Endothelial cell (in vitro differentiated cells): ENCODE data around the gene CDH16. TPM values are rescaled to one million over a fixed set of nuclear protein-coding genes. Genes with fewer than 3 reads are reported as not detected.
A peak's percentile ranks its signal among the peaks of the same experiment; 100 is the strongest.

Experiments
- DNase-seq: peaks from one replicate; pipeline ENCODE4 v3.0.0; 2021; ENCODE audit warnings: low spot score
- H3K27ac Mint-ChIP-seq: one replicate; pipeline ENCODE4 v1.8.0; 2021; ENCODE audit warnings: mixed read lengths, inconsistent platforms; ENCODE audit not compliant: unreplicated experiment
- H3K27me3 Mint-ChIP-seq: one replicate; pipeline ENCODE4 v1.8.0; 2021; ENCODE audit warnings: mild to moderate bottlenecking, moderate library complexity, mixed read lengths, inconsistent platforms; ENCODE audit not compliant: unreplicated experiment
- H3K36me3 Mint-ChIP-seq: one replicate; pipeline ENCODE4 v1.8.0; 2021; ENCODE audit warnings: mild to moderate bottlenecking, low read depth, mixed read lengths, inconsistent platforms; ENCODE audit not compliant: unreplicated experiment
- H3K4me1 Mint-ChIP-seq: one replicate; pipeline ENCODE4 v1.8.0; 2021; ENCODE audit warnings: mild to moderate bottlenecking, mixed read lengths, inconsistent platforms; ENCODE audit not compliant: unreplicated experiment
- H3K4me3 Mint-ChIP-seq: one replicate; pipeline ENCODE4 v1.8.0; 2021; ENCODE audit warnings: mild to moderate bottlenecking, mixed read lengths, inconsistent platforms; ENCODE audit not compliant: unreplicated experiment
- H3K9me3 Mint-ChIP-seq: one replicate; pipeline ENCODE4 v1.8.0; 2021; ENCODE audit warnings: mixed read lengths, inconsistent platforms; ENCODE audit not compliant: unreplicated experiment
- total RNA-seq: library from RNA; stranded (reverse); fragmentation: NEBNext Ultra II Directional; extraction: Animal tissue kit (Norgen Biotek cat#: 25700); gene quantifications from one replicate; pipeline ENCODE4 v1.2.1, GENCODE V29; 2021; ENCODE audit not compliant: unreplicated experiment
- TF ChIP-seq, protein P1 (sequence below): fragments of 200-600 bp; sonication (generic); IDR thresholded peaks from one replicate; pipeline ENCODE4 v1.5.0; 2021; ENCODE audit warnings: antibody characterized with exemption; ENCODE audit not compliant: unreplicated experiment

The CDH16 gene
- total RNA-seq, 1 donor from 2014 or later, result not detected

GRCh38 chr16:66895689-66895979, 23.1 kb downstream of the CDH16 start:
- no peaks in the 10 kb centered on the region for H3K9me3 Mint-ChIP-seq
- H3K4me3 Mint-ChIP-seq, result no peak overlapping the region
- no peaks in the 10 kb centered on the region for H3K4me1 Mint-ChIP-seq
- DNase-seq, result no peak
- peaks cover 4% of the 10 kb centered on the region for H3K36me3 Mint-ChIP-seq
- TF ChIP-seq, protein P1, sequence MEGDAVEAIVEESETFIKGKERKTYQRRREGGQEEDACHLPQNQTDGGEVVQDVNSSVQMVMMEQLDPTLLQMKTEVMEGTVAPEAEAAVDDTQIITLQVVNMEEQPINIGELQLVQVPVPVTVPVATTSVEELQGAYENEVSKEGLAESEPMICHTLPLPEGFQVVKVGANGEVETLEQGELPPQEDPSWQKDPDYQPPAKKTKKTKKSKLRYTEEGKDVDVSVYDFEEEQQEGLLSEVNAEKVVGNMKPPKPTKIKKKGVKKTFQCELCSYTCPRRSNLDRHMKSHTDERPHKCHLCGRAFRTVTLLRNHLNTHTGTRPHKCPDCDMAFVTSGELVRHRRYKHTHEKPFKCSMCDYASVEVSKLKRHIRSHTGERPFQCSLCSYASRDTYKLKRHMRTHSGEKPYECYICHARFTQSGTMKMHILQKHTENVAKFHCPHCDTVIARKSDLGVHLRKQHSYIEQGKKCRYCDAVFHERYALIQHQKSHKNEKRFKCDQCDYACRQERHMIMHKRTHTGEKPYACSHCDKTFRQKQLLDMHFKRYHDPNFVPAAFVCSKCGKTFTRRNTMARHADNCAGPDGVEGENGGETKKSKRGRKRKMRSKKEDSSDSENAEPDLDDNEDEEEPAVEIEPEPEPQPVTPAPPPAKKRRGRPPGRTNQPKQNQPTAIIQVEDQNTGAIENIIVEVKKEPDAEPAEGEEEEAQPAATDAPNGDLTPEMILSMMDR, result no peak
- peaks cover 9% of the 10 kb centered on the region for H3K27me3 Mint-ChIP-seq
- no peak overlapping the region for H3K27ac Mint-ChIP-seq

GRCh38 chr16:66894948-66895688, 23.6 kb downstream of the CDH16 start:
- no peaks in the 10 kb centered on the region for H3K9me3 Mint-ChIP-seq
- H3K4me1 Mint-ChIP-seq, result no peaks in the 10 kb centered on the region
- H3K27me3 Mint-ChIP-seq, result peaks cover 6% of the 10 kb centered on the region
- H3K4me3 Mint-ChIP-seq, result no peak overlapping the region
- peak; percentile 66 for DNase-seq
- peaks cover 4% of the 10 kb centered on the region for H3K36me3 Mint-ChIP-seq
- no peak overlapping the region for H3K27ac Mint-ChIP-seq
- TF ChIP-seq, protein P1, result peak; percentile 11

DNA sequence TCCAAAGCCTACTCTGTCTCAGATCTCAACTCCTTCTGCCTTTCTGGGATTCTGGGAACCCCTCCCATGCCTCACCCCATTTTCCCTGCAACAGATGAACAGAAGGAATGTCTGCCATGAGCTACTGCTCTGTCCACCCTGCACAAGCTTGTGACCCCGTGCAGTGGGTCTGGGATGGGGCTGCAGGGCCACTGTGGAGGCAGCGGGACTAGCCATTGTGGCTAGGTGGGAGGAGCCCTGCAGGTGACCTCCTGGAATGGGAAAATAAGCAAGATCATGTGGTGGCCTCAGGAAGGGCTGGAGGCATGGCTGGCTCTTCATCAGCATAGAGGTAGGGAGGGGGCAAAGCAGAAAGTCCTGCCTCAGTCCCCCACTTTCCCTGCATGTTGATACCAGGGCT, 24.6 kb downstream of the CDH16 start:
- Mint-ChIP-seq H3K4me3 (no peak overlapping the region), H3K9me3 (no peaks in the 10 kb centered on the region)

GRCh38 chr16:66891797-66892196, 26.9 kb downstream of the CDH16 start:
- H3K9me3 Mint-ChIP-seq, result no peaks in the 10 kb centered on the region

More for the DNA sequence above, 24.6 kb downstream of the CDH16 start:
- Mint-ChIP-seq H3K27ac (no peak overlapping the region), H3K4me1 (no peaks in the 10 kb centered on the region), H3K36me3 (peaks cover 4% of the 10 kb centered on the region), H3K27me3 (peaks cover 6% of the 10 kb centered on the region)
- TF ChIP-seq, protein P1, result no peak
- DNase-seq, result no peak

GRCh38 chr16:66891360-66891759, 27.3 kb downstream of the CDH16 start:
- peaks cover 9% of the 10 kb centered on the region for H3K27me3 Mint-ChIP-seq
- H3K4me3 Mint-ChIP-seq, result no peak overlapping the region
- peaks cover 10% of the 10 kb centered on the region for H3K4me1 Mint-ChIP-seq
- no peak overlapping the region for H3K27ac Mint-ChIP-seq
- H3K9me3 Mint-ChIP-seq, result no peaks in the 10 kb centered on the region
- DNase-seq, result no peak
- TF ChIP-seq, protein P1, result no peak
- H3K36me3 Mint-ChIP-seq, result peaks cover 10% of the 10 kb centered on the region

More at GRCh38 chr16:66891797-66892196, 26.9 kb downstream of the CDH16 start:
- Mint-ChIP-seq H3K4me3 (no peak overlapping the region), H3K27me3 (peaks cover 9% of the 10 kb centered on the region), H3K4me1 (peaks cover 8% of the 10 kb centered on the region), H3K36me3 (peaks cover 10% of the 10 kb centered on the region), H3K27ac (no peak overlapping the region)
- no peak for DNase-seq
- TF ChIP-seq, protein P1, result no peak
